Hepatocyte (in vitro differentiated cells): ENCODE results near the gene XPO1.
"Not testable (repeated sequence)": the region's sequence is repeated elsewhere in the genome, so short reads cannot be mapped to it uniquely, and the experiment has no call there.

ENCODE experiments used
- CTCF ChIP-seq: fragments of 200-600 bp; sonication (generic); IDR thresholded peaks from 2 replicates; pipeline ENCODE4 v1.5.1; 2016; ENCODE audit warnings: antibody characterized with exemption, mild to moderate bottlenecking; ENCODE audit not compliant: poor library complexity
- EZH2 ChIP-seq: fragments of 200-600 bp; sonication (generic); IDR thresholded peaks from 2 replicates; pipeline ENCODE4 v1.6.1; 2016; ENCODE audit warnings: antibody characterized with exemption, mild to moderate bottlenecking, borderline replicate concordance

- not testable (repeated sequence) for TF ChIP-seq EZH2, CTCF
These were observed 91.2 kb downstream of the XPO1 start for GRCh38 chr2:61446971-61447370.
